Fibroblast of the aortic adventitia (primary cell): ENCODE results near the gene ANGPTL2. TPM values are rescaled to one million over a fixed set of nuclear protein-coding genes. Genes with fewer than 3 reads are reported as not detected.

Source experiments
- DNase-seq: peaks from one replicate; pipeline ENCODE4 v3.0.0-alpha.2; 2010; ENCODE audit warnings: low read depth
- H3K4me3 ChIP-seq: 2 replicates; pipeline ENCODE4 v1.5.1; 2011; ENCODE audit warnings: low read depth, mild to moderate bottlenecking, control low read depth, low read length, moderate library complexity
- total RNA-seq: library from RNA; depleted of rRNA; stranded (reverse); fragments of >200 nt; gene quantifications from 2 replicates; pipeline ENCODE4 v1.2.3, GENCODE V29; 2012; ENCODE audit warnings: low replicate concordance
- TF ChIP-seq, protein P1 (sequence below): IDR thresholded peaks from 2 replicates; pipeline ENCODE4 v1.5.1; 2011; ENCODE audit warnings: mild to moderate bottlenecking, low read length, control low read depth, inconsistent platforms; ENCODE audit not compliant: insufficient read depth

Gene ANGPTL2
- total RNA-seq, 1 donor: 41.0 TPM

DNA sequence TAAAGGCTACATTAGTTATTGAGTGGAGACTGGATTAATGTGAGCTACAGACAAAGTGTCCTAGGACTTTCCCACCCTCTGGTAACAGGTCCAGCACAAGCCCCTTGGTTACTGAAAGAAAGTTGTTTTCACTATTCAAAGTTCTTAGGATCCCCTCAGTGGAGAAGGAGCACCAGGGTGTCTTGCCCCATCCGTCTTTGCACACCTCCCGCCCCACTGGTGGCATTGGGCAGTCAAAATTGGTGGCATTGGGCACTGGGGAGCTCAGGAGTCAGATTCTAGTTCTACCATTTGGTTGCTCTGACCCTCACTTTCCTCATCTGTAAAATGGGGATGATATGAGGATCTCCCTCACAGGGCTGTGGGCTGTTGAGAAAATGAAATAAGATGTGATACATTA is 2.4 kb upstream of the ANGPTL2 start:
- H3K4me3 ChIP-seq: no peak overlapping the region
- DNase-seq: no peak

DNA sequence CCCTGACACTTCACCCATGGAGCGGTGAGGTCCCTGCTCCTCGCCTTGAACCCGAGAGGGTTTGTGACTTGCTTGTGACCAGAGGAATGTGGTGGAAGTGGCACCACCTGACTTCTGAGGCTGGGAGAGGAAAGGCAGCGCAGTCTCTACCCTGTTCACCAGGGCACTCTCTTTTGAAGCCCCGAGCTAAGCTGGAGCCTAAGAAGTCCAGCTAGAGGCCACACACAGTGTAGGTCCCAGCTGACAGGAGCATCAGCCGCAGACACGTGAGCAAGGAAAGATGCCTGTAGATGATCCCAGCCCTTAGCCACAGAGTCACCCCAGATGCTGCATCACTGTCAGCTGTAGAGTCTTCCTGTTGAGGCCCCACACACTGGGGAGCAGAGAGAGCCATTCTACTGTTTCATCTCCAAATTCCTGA is 1.7 kb upstream of the ANGPTL2 start:
- no peak for DNase-seq
- TF ChIP-seq, protein P1, sequence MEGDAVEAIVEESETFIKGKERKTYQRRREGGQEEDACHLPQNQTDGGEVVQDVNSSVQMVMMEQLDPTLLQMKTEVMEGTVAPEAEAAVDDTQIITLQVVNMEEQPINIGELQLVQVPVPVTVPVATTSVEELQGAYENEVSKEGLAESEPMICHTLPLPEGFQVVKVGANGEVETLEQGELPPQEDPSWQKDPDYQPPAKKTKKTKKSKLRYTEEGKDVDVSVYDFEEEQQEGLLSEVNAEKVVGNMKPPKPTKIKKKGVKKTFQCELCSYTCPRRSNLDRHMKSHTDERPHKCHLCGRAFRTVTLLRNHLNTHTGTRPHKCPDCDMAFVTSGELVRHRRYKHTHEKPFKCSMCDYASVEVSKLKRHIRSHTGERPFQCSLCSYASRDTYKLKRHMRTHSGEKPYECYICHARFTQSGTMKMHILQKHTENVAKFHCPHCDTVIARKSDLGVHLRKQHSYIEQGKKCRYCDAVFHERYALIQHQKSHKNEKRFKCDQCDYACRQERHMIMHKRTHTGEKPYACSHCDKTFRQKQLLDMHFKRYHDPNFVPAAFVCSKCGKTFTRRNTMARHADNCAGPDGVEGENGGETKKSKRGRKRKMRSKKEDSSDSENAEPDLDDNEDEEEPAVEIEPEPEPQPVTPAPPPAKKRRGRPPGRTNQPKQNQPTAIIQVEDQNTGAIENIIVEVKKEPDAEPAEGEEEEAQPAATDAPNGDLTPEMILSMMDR: no peak

More for the DNA sequence above, 2.4 kb upstream of the ANGPTL2 start:
- TF ChIP-seq, protein P1: no peak

DNA sequence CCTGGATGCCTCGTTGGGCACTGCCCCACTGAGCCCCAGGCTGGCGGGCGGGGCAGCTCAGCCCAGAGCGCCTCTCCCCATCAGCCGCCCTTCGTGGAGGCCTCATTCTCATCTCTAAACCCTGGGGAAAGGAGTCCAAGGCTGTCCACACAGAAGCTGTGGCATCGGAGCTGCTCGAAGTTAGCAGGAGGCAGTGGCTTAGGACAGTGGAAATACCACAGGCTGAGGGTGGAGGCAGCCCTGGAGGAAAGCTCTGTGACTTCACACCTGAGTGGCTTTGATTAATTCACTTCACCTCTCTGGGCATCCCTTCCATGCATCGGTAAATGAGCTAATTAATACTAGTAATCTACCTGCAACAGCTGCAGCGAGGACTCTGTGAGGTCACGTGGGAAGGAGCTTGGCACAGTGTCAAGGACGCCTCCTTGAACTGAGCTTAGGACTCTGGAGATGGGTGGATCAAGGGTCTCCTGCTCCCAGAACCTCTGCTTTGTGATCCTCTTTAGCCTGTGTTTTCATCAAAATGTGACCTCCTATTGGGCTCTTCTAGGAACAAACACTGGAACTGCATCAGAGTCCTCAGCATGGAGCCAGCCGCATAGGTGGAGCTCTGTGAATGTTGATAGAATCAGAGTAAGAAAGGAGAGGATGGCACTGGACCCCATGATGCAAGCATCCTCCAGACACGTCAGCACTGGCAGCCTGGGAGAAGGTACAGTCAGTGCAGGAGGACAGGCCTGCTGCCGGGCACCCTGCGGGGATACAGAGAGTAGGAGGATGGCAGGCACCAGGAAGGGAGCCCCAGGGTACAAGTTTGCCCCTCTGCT is 842 bp upstream of the ANGPTL2 start:
- peak overlapping the region; percentile 48 for H3K4me3 ChIP-seq
- DNase-seq: peak; percentile 32
- TF ChIP-seq, protein P1: peak; percentile 4

More for the DNA sequence above, 1.7 kb upstream of the ANGPTL2 start:
- H3K4me3 ChIP-seq: no peak overlapping the region

DNA sequence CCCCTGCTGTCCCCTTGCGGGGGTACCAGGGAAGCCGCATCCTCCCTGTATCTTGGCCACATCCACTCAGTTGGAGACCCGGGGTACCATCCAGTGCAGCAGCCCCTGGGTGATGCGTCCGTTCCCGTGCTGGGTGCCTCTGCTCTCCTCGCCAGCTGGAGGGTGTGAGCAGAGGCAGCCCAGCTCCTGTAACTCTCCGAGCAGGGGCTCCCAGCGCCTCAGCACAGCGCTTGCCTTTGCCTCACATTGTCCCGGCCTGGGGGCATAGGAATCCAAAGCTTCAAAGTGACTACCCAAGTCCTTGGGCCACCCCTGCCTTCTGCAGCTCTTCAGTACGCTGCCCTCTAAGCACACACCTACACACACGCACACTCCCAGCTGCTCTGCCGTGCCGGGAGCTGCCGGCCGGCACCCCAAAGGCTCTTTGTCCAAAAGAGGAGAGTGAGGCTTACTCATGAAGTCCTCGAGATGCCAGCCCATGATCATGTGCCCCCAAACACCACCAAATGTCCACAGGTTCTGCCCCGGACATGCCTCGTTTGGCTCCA is 733 bp downstream of the ANGPTL2 start:
- TF ChIP-seq, protein P1: no peak
- H3K4me3 ChIP-seq: peak overlapping the region; percentile 86
- peak; percentile 38 for DNase-seq

DNA sequence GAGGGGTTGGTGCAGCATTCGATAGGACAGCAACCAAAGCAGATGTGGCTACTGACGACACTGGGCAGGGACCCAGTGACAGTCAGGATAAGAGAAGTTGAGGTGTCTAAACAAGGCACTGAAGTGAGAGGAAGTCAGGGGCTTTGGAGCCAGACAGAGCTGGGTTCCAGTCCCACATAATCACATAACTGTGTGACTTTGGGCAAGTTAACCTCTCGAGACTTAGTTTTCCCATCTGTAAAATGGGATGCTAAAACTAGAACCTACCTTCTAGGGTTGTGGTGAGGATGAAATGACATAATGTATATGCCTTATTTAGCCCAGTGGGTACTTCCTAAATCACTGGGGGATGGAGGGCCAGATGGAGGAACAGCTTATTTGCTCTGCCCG is 3.1 kb downstream of the ANGPTL2 start:
- TF ChIP-seq, protein P1: no peak
- no peak for DNase-seq
- H3K4me3 ChIP-seq: no peak overlapping the region

DNA sequence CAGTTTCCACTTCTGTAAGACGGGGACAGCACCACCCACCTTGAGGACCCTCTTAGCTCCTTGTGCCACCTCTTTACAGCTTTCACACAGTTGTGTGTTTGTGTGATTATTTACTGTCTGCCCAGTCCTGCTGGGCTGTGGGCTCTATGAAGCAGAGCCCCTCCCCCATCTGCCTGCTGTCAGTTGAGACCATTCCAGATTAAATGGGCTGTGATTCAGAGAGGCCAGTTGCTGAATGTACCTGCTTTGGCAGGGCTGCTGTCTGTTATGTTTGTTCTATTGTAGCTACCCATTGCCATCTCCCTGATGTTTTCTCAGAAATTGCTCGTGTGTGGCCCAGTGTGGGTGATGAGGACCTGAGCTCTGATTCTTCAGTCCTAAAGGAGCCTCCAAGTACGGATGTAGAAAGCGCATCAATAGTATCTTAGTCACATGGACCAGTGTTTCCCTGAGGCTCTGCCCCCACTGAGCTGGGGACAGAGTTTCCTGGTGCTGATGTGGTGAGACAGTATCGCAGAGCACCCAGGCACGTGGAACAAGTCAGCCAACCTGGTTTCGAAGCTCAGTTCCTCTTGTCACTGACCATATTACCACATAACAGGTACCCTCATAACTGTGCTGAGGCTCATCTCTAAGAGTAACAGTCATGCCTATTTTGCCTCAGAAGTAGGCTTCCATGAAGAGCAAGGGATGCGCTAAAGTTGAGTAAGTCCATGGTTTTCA is 3.7 kb downstream of the ANGPTL2 start:
- no peak overlapping the region for H3K4me3 ChIP-seq
- TF ChIP-seq, protein P1: no peak
- no peak for DNase-seq
